Spleen (tissue), 11 donors: Measurements from ENCODE around the gene BANF1. TPM values are rescaled to one million over a fixed set of nuclear protein-coding genes. Genes with fewer than 3 reads are reported as not detected.
"Not testable (repeated sequence)": the region's sequence is repeated elsewhere in the genome, so short reads cannot be mapped to it uniquely, and the experiment has no call there.

Source experiments
- DNase-seq: peaks from one replicate; pipeline ENCODE4 v3.0.0-alpha.2; 2020
- H3K27ac ChIP-seq, 8 donors: fragments of 200-600 bp; sonication (generic) in 7 of 8; 1 replicate in 4 of 8; 2 replicates in 4 of 8; pipeline versions ENCODE4 v1.5.0 to v1.8.0; 2016 to 2021; ENCODE audit warnings: inconsistent platforms in 4 of 8, mild to moderate bottlenecking in 4 of 8, moderate library complexity in 1 of 8
- H3K27me3 ChIP-seq, 7 donors: fragments of 200-600 bp; sonication (generic) in 6 of 7; replicated peaks in 1 of 7; 1 replicate in 4 of 7; 2 replicates in 3 of 7; pipeline versions ENCODE4 v1.5.0 to v1.8.0; 2016 to 2021; ENCODE audit warnings: inconsistent platforms in 3 of 7, mild to moderate bottlenecking in 1 of 7
- H3K36me3 ChIP-seq, 6 donors: fragments of 200-600 bp; sonication (generic) in 5 of 6; 1 replicate in 4 of 6; 2 replicates in 2 of 6; pipeline versions ENCODE4 v1.5.0 to v1.8.0; 2016 to 2021; ENCODE audit warnings: inconsistent platforms in 2 of 6
- H3K4me1 ChIP-seq, 6 donors: fragments of 200-600 bp; sonication (generic) in 5 of 6; 1 replicate in 3 of 6; 2 replicates in 3 of 6; pipeline versions ENCODE4 v1.5.0 to v1.8.0; 2016 to 2021; ENCODE audit warnings: inconsistent platforms in 3 of 6
- H3K4me3 ChIP-seq, 8 donors: fragments of 200-600 bp; sonication (generic) in 7 of 8; 1 replicate in 4 of 8; 2 replicates in 4 of 8; pipeline versions ENCODE4 v1.5.0 to v1.8.0; 2016 to 2021; ENCODE audit warnings: inconsistent platforms in 4 of 8, mild to moderate bottlenecking in 4 of 8, moderate library complexity in 2 of 8
- H3K9me3 ChIP-seq, 8 donors: fragments of 200-600 bp; sonication (generic) in 7 of 8; 1 replicate in 4 of 8; 2 replicates in 4 of 8; pipeline versions ENCODE4 v1.5.0 to v1.8.0; 2016 to 2021; ENCODE audit warnings: inconsistent platforms in 4 of 8
- CTCF ChIP-seq, 11 experiments: fragments of 200-600 bp in 7 of 11; fragments of 450-650 bp in 4 of 11; sonication (generic) in 4 of 11; IDR thresholded peaks in 8 of 11; conservative IDR thresholded peaks in 3 of 11; 1 replicate in 7 of 11; 2 replicates in 4 of 11; pipeline versions ENCODE4 v1.4.0 to v1.8.0; 2016 to 2021; ENCODE audit warnings: antibody characterized with exemption in 11 of 11, inconsistent platforms in 4 of 11, mild to moderate bottlenecking in 1 of 11
- POLR2A ChIP-seq, 3 donors: fragments of 450-650 bp; IDR thresholded peaks; one replicate each; pipeline ENCODE4 v1.5.1; 2017; ENCODE audit warnings: antibody characterized with exemption in 3 of 3, mild to moderate bottlenecking in 1 of 3
- POLR2AphosphoS5 ChIP-seq, 3 donors: sonication (generic); formaldehyde crosslinking; IDR thresholded peaks; one replicate each; pipeline ENCODE4 v1.5.1; 2017; ENCODE audit warnings: antibody characterized with exemption in 3 of 3
- WGBS, 5 donors: extraction: QIAGEN DNeasy Blood & Tissue Kit in 3 of 5; methylation state at CpG; one replicate each; pipeline versions ENCODE4 v1.1.5 to v1.1.7; 2013 to 2018; 5-methylcytosine and 5-hydroxymethylcytosine counted together
- intact Hi-C: fragments of 100-400 bp; cut with DNase I; formaldehyde crosslinking; loops from one replicate; pipeline ENCODE4 v1.15.0; 2023; ENCODE audit warnings: low total_unique reads
- polyA plus RNA-seq, 3 donors: library from polyadenylated mRNA; stranded (reverse); fragments of 200-250 nt; gene quantifications; one replicate each; pipeline ENCODE4 v1.2.1, GENCODE V29; 2013
- total RNA-seq, 7 donors: library from RNA; depleted of rRNA in 3 of 7; stranded (reverse); fragments of >200 nt in 3 of 7; fragmentation: NEBNext Ultra II Directional in 4 of 7; extraction: Animal tissue kit (Norgen Biotek cat#: 25700) in 4 of 7; gene quantifications; one replicate each; pipeline versions ENCODE4 v1.1.0 to v1.2.1, GENCODE V29; 2016 to 2021
- donor health status: healthy with polysubstance abuse.
- donor health status: DM: no; HTN: no; CAD: no; lungs with moderate emphysema.
- donor health status: DM: no; HTN: no; CAD: no.
- donor health status: Bipolar disorder and iron deficiency.
- donor health status: healthy.
- donor health status: DM: no; HTN: no; CAD: no.
- donor health status: DM: yes; HTN: yes; CAD: no.

BANF1 gene
- total and polyA plus RNA-seq, 10 donors = 50.5 to 219 (median 109) TPM

GRCh38 chr11:66020212-66020611 lies 17.9 kb downstream of the BANF1 start:
- intact Hi-C loops = no loop called here

GRCh38 chr11:66020618-66021357 lies 18.5 kb downstream of the BANF1 start:
- Histone ChIP-seq H3K4me3 (peak overlapping the region in 1 of 8 donors; percentile 27), H3K4me1 (peaks cover 6 to 33% (median 20%) of the 10 kb centered on the region in 6 donors), H3K36me3 (no peaks in the 10 kb centered on the region), H3K27me3 (peaks cover 0 to 19% (median 4%) of the 10 kb centered on the region in 7 donors), H3K27ac (peak overlapping the region in 3 of 8 donors; percentile 19 to 62 (median 51)), H3K9me3 (no peaks in the 10 kb centered on the region)
- intact Hi-C loops = no loop called here
- DNase-seq = peak; percentile 84
- 67 to 74% (median 71%) methylated on average over 21 to 25 of the region's 25 CpGs for WGBS, 5 donors
- TF ChIP-seq CTCF (IDR thresholded peaks at IDR 0.05 in 8 of 11, conservative IDR thresholded peaks at IDR 0.05 in 3 of 11) (peak in 1 of 11 experiments; percentile 3), POLR2A (IDR thresholded peaks at IDR 0.05) (no peak), POLR2AphosphoS5 (IDR thresholded peaks at IDR 0.05) (peak in 2 of 3 donors; percentile 48 to 68)

More at GRCh38 chr11:66020212-66020611, 17.9 kb downstream of the BANF1 start:
- Histone ChIP-seq H3K36me3 (no peaks in the 10 kb centered on the region), H3K4me1 (peaks cover 6 to 37% (median 20%) of the 10 kb centered on the region in 6 donors), H3K27ac (peak overlapping the region in 1 of 8 donors; percentile 51), H3K27me3 (peaks cover 0 to 19% (median 4%) of the 10 kb centered on the region in 7 donors), H3K9me3 (no peaks in the 10 kb centered on the region), H3K4me3 (no peak overlapping the region)
- TF ChIP-seq POLR2AphosphoS5 (IDR thresholded peaks at IDR 0.05) = no peak
- TF ChIP-seq CTCF (IDR thresholded peaks at IDR 0.05 in 8 of 11, conservative IDR thresholded peaks at IDR 0.05 in 3 of 11) = no peak
- no peak for TF ChIP-seq POLR2A (IDR thresholded peaks at IDR 0.05)
- 71 to 77% (median 71%) methylated on average over 8 of the region's 8 CpGs for WGBS, 5 donors
- no peak for DNase-seq

- WGBS, 5 donors = 15 to 22% (median 19%) methylated on average over 37 to 46 of the region's 46 CpGs
- TF ChIP-seq POLR2AphosphoS5 (IDR thresholded peaks at IDR 0.05) (peak; percentile 47 to 79 (median 57)), POLR2A (IDR thresholded peaks at IDR 0.05) (no peak), CTCF (IDR thresholded peaks at IDR 0.05 in 8 of 11, conservative IDR thresholded peaks at IDR 0.05 in 3 of 11) (peak; percentile 85 to 98 (median 95))
- H3K36me3 ChIP-seq = no peaks in the 10 kb centered on the region
- intact Hi-C loops = no loop called here
- H3K9me3 ChIP-seq = no peaks in the 10 kb centered on the region
- peak overlapping the region in 4 of 8 donors; percentile 1 to 48 (median 14) for H3K4me3 ChIP-seq
- peak; percentile 93 for DNase-seq
- H3K27me3 ChIP-seq = peaks cover 0 to 19% (median 4%) of the 10 kb centered on the region in 7 donors
- peaks cover 6 to 33% (median 20%) of the 10 kb centered on the region in 6 donors for H3K4me1 ChIP-seq
- no peak overlapping the region for H3K27ac ChIP-seq
These were observed 20.3 kb downstream of the BANF1 start for GRCh38 chr11:66022401-66023185.

GRCh38 chr11:66023186-66023440 lies 20.8 kb downstream of the BANF1 start:
- peaks cover 0 to 19% (median 4%) of the 10 kb centered on the region in 7 donors for H3K27me3 ChIP-seq
- H3K4me3 ChIP-seq, H3K36me3 ChIP-seq, DNase-seq, intact Hi-C loops, H3K27ac ChIP-seq, H3K9me3 ChIP-seq: not testable (repeated sequence)
- peaks cover 6 to 33% (median 20%) of the 10 kb centered on the region in 6 donors for H3K4me1 ChIP-seq
- 66 to 86% (median 69%) methylated on average over 5 of the region's 5 CpGs for WGBS, 5 donors
